Right atrium auricular region (tissue), 2 donors: ENCODE results near the gene CPLX3. TPM values are rescaled to one million over a fixed set of nuclear protein-coding genes. Genes with fewer than 3 reads are reported as not detected.

Source experiments
- DNase-seq: peaks from one replicate; pipeline ENCODE4 v3.0.0-alpha.2; 2019; ENCODE audit warnings: low spot score
- H3K27ac ChIP-seq, 2 donors: fragments of 200-600 bp; sonication (generic); 1 replicate in 1 of 2; 2 replicates in 1 of 2; pipeline ENCODE4 v1.5.1; 2016 to 2019
- H3K27me3 ChIP-seq, 2 donors: fragments of 200-600 bp; sonication (generic); one replicate each; pipeline versions ENCODE4 v1.5.1 to v1.6.0; 2017 to 2019
- H3K36me3 ChIP-seq: fragments of 200-600 bp; sonication (generic); one replicate; pipeline ENCODE4 v1.5.1; 2016
- H3K4me1 ChIP-seq, 2 donors: fragments of 200-600 bp; sonication (generic); one replicate each; pipeline versions ENCODE4 v1.5.1 to v1.6.0; 2017 to 2019
- H3K4me3 ChIP-seq, 2 donors: fragments of 200-600 bp; sonication (generic); 1 replicate in 1 of 2; 2 replicates in 1 of 2; pipeline ENCODE4 v1.5.1; 2017 to 2019; ENCODE audit warnings: mild to moderate bottlenecking in 1 of 2, moderate library complexity in 1 of 2
- H3K9me3 ChIP-seq, 2 donors: fragments of 200-600 bp; sonication (generic); one replicate each; pipeline ENCODE4 v1.5.1; 2019
- total RNA-seq, 2 donors: library from RNA; depleted of rRNA; stranded (reverse); fragments of >200 nt; gene quantifications; one replicate each; pipeline ENCODE4 v1.1.0, GENCODE V29; 2016
- TF ChIP-seq, protein P1 (sequence below), 2 donors: fragments of 200-600 bp; sonication (generic); IDR thresholded peaks; one replicate each; pipeline ENCODE4 v1.5.1; 2019; ENCODE audit warnings: antibody characterized with exemption in 2 of 2

The CPLX3 gene
- total RNA-seq, 2 donors from 2014 or later: 1.1 to 10.8 TPM

DNA sequence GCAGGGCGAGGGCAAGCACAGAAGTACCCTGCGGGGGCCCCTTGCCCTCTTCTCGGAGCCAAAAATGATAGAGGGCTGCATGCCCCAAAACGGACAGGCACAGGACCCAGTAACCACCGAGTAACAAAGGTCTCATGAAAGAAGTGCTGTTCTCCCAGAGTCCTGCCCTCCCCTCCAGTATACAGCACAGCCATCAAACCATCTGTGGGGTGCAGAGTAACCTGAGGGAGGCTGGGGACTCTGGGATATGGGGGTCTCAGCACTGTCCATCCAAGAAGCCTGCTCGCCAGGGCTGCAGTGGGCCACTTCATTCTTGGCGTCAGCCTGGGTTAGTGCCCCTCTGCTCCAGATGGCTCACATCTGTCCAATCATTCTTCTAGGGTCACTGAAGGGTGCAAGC lies 10.4 kb downstream of the CPLX3 start:
- peaks cover 14% of the 10 kb centered on the region for H3K36me3 ChIP-seq
- TF ChIP-seq, protein P1, sequence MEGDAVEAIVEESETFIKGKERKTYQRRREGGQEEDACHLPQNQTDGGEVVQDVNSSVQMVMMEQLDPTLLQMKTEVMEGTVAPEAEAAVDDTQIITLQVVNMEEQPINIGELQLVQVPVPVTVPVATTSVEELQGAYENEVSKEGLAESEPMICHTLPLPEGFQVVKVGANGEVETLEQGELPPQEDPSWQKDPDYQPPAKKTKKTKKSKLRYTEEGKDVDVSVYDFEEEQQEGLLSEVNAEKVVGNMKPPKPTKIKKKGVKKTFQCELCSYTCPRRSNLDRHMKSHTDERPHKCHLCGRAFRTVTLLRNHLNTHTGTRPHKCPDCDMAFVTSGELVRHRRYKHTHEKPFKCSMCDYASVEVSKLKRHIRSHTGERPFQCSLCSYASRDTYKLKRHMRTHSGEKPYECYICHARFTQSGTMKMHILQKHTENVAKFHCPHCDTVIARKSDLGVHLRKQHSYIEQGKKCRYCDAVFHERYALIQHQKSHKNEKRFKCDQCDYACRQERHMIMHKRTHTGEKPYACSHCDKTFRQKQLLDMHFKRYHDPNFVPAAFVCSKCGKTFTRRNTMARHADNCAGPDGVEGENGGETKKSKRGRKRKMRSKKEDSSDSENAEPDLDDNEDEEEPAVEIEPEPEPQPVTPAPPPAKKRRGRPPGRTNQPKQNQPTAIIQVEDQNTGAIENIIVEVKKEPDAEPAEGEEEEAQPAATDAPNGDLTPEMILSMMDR (IDR thresholded peaks at IDR 0.05): no peak
- no peaks in the 10 kb centered on the region for H3K9me3 ChIP-seq
- DNase-seq: no peak
- peaks cover 0 to 14% of the 10 kb centered on the region in 2 donors for H3K4me1 ChIP-seq
- H3K27ac ChIP-seq: no peak overlapping the region
- H3K27me3 ChIP-seq: no peaks in the 10 kb centered on the region
- H3K4me3 ChIP-seq: no peak overlapping the region

DNA sequence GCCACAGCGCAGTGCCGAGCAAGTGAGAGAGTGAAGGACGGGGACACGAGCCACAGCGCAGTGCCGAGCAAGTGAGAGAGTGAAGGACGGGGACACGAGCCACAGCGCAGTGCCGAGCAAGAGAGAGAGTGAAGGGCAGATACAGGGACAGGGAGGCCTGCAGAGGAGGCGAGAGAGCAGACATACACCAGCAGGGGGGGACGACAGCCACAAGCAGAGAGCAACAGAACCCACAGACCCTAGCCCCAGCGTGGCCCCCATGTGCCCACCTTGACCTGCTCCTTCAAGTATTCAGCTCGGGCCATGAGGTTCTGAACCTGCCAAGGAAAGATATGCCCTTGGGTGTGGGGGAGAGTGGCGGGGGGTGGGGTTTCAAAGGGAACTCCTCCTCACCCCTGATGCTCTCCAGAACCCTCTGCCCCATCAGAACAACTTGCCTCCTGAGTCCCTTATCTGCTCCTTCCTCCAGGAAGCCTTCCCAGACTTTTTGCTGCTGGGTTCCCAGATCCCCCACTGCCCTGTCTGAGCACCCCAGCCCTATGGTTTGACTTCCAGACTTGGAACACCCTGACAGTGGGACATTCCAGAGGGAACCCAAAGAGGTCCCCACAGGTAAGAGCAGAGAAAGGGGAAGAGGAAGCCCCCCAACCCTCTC lies 11.2 kb downstream of the CPLX3 start:
- Histone ChIP-seq H3K36me3 (peaks cover 14% of the 10 kb centered on the region), H3K4me1 (peaks cover 0 to 13% of the 10 kb centered on the region in 2 donors), H3K9me3 (no peaks in the 10 kb centered on the region), H3K27ac (no peak overlapping the region), H3K4me3 (no peak overlapping the region), H3K27me3 (no peaks in the 10 kb centered on the region)
- TF ChIP-seq, protein P1 (IDR thresholded peaks at IDR 0.05): no peak
- no peak for DNase-seq

DNA sequence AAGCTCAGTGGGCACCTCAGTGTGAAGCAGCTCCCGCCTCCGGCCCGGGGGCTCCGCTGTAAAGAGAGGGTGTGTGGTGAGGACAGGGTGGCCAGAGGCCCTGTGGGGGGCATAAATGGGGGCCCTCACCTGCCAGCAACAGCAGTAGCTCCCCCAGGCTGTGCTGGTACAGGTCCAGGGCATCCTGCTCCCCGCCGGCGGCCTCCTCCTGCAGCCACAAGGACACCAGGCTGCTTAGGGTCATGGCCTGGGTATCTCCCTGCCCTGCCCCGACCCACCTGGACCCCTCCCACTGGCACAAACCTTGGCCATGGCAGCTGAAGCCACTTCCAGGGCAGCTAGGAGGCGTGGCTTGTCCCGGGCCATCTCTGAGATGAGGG lies 11.7 kb downstream of the CPLX3 start:
- no peak overlapping the region for H3K27ac ChIP-seq
- no peak overlapping the region for H3K4me3 ChIP-seq
- peaks cover 0 to 14% of the 10 kb centered on the region in 2 donors for H3K4me1 ChIP-seq
- no peak for DNase-seq
- TF ChIP-seq, protein P1 (IDR thresholded peaks at IDR 0.05): no peak
- no peaks in the 10 kb centered on the region for H3K9me3 ChIP-seq
- H3K36me3 ChIP-seq: peaks cover 14% of the 10 kb centered on the region
- H3K27me3 ChIP-seq: no peaks in the 10 kb centered on the region

DNA sequence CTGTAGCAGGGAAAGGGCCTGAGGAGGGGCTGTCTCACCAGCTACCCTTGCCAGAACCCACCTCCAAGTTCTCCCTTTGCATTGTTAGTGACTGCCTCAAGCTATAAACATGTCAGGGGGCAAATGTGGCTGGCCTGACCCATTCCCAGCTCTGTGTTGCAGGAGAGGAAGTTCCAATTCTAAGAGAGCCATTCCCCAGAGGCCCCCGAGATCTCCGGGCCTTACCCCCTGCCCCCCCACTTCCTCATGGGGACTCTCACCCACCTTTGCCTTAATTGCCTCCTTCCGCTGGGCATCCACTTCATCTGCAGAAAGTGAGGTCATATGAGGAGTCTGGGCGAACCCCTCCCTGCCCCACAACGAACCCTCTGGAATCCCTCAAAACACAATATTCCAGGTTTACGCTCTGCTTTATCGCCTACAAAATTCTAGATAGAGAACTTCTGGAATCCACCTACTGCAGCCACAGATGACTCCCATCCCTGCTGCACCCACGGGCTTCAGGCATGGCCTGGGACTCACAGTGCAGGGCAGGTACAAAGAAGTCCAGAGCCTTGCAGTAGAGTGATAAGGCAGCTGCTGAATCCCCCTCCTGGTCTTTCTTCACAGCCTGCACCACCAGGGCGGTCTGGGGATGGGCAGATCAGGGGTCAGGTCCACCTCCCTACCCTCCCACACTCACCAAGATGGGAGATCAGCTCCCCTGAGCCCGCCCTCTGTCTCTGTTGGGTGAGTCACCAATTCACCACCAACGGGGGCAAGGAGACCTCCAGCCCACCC lies 12.5 kb downstream of the CPLX3 start:
- Histone ChIP-seq H3K36me3 (peaks cover 14% of the 10 kb centered on the region), H3K4me1 (peaks cover 0 to 22% of the 10 kb centered on the region in 2 donors), H3K27ac (no peak overlapping the region), H3K9me3 (no peaks in the 10 kb centered on the region), H3K27me3 (no peaks in the 10 kb centered on the region), H3K4me3 (no peak overlapping the region)
- no peak for DNase-seq
- TF ChIP-seq, protein P1 (IDR thresholded peaks at IDR 0.05): no peak

DNA sequence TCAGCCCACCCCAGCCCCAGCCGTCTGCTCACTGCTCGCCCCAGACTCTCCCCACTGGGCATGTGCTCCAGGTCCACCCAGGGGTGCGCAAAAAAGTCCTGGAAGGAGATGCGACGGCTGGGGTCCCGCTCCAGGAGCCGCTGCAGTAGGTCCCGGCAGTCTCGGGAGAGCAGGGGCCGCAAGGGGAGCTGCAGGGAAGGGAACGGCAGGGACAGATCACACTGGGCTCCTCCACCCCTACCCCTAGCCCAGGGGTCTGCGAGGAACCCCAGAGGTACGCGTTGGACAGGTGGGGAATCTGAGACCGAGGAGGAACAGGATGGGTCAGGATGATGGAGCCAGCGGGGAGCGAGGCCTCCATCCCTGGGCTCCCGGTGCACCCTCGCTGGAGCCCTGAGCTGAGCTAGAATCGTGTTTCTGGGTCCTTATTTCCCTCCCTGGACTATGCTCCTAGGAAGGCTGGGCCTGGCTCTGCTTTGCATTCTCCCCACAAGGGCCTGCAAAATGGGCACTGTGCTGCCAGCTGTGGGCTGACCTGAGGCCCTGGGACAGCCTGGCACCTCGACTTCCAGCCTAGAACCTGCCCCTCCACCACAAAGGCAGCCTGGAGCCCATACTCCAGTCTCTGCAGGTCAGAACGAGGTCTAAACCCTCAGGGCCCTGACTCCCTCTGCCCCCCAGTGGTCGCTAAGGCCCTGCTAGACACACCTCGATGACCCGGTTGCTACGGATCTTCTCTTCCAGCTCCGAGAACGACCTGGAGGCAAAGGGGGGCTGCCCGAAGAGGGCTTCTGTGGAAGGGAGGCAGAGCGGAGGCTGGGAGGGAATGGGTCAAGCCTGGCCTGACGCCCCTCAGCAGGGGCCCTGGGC lies 13.3 kb downstream of the CPLX3 start:
- H3K36me3 ChIP-seq: peaks cover 18% of the 10 kb centered on the region
- H3K27me3 ChIP-seq: no peaks in the 10 kb centered on the region
- TF ChIP-seq, protein P1 (IDR thresholded peaks at IDR 0.05): no peak
- no peaks in the 10 kb centered on the region for H3K9me3 ChIP-seq
- no peak for DNase-seq
- peaks cover 0 to 25% of the 10 kb centered on the region in 2 donors for H3K4me1 ChIP-seq
- H3K4me3 ChIP-seq: no peak overlapping the region
- no peak overlapping the region for H3K27ac ChIP-seq
